GM12878 (cell line): Measurements from ENCODE around the gene SYTL1.

Source experiments
- EZH2 ChIP-seq: IDR thresholded peaks from 2 replicates; pipeline ENCODE4 v1.6.1; 2012; ENCODE audit warnings: low read depth, mild to moderate bottlenecking, control low read depth, inconsistent platforms, low read length, borderline replicate concordance; ENCODE audit not compliant: control insufficient read depth
- LARP7 ChIP-seq: fragments of 450-650 bp; IDR thresholded peaks from 2 replicates; pipeline ENCODE4 v1.6.1; 2017; ENCODE audit warnings: mild to moderate bottlenecking
- POLR2A ChIP-seq: IDR thresholded peaks from 2 replicates; pipeline ENCODE4 v1.6.1; 2011; ENCODE audit warnings: low read depth, mild to moderate bottlenecking, low read length
- SIN3A ChIP-seq: IDR thresholded peaks from 2 replicates; pipeline ENCODE4 v1.6.1; 2012; ENCODE audit warnings: low read depth, low read length, improper control_type of control experiment
- TAF1 ChIP-seq: IDR thresholded peaks from 2 replicates; pipeline ENCODE4 v1.6.1; 2011; ENCODE audit warnings: mild to moderate bottlenecking, low read depth, low read length, borderline replicate concordance

- TF ChIP-seq EZH2 (no peak), POLR2A (no peak; the same call in 1 of the 2 replicates), LARP7 (no peak), TAF1 (no peak), SIN3A (no peak)
Observed at GRCh38 chr1:27342391-27342777, 562 bp downstream of the SYTL1 start.
